Fibroblast of skin of abdomen (primary cell): Measurements from ENCODE around the gene CPT1A. TPM values are rescaled to one million over a fixed set of nuclear protein-coding genes. Genes with fewer than 3 reads are reported as not detected.
A peak's percentile ranks its signal among the peaks of the same experiment; 100 is the strongest.
"Not testable (repeated sequence)": the region's sequence is repeated elsewhere in the genome, so short reads cannot be mapped to it uniquely, and the experiment has no call there.

Experiments used
- DNase-seq: peaks from one replicate; pipeline ENCODE4 v3.0.0-alpha.2; 2013
- polyA plus RNA-seq, 2 experiments: library from polyadenylated mRNA; unstranded; fragments of 120-200 nt; gene quantifications; one replicate each; pipeline ENCODE4 v1.2.1, GENCODE V29; 2013; ENCODE audit not compliant: insufficient read length in 2 of 2

The CPT1A gene
- 15.7 TPM for polyA plus RNA-seq (2013, experiment 1 of 2; ENCODE audit: insufficient read length)
- 15.6 TPM for polyA plus RNA-seq (2013, experiment 2 of 2; ENCODE audit: insufficient read length)

GRCh38 chr11:68841718-68842426 lies at the start of gene CPT1A:
Gene CPT1A (minus strand): TSS chr11:68841916. CDS start chr11:68815474, 26,442 bp downstream.
- DNase-seq = peak; percentile 73

- DNase-seq = peak; percentile 93
Measured at GRCh38 chr11:68890490-68891231, 48.9 kb upstream of the CPT1A start.

DNA sequence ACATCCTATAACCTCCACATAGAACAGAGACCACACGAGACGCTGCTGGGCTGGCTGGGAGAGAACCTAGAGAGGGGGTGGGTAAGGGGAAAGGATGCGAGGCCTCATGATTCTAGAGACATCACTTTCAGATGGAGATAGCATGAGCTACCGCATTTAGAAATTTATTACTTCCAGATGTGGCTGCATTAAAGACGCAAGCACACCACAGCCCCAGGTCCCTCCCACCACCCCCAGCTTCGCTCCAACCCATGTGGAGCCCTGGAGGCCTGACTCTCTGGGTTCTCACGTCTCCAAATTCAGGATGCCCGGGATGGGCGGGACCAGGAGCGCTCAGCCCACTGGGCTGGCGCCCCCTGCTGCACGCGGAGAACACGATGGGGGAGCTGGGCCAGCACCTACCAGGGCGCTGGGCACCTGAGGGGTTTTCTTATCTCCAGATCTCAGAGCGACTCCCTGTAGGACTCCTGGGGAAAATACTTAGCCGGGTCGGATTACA lies 48.3 kb upstream of the CPT1A start:
- peak; percentile 99 for DNase-seq

- not testable (repeated sequence) for DNase-seq
Measured at GRCh38 chr11:68884827-68885226, 43.1 kb upstream of the CPT1A start.

DNA sequence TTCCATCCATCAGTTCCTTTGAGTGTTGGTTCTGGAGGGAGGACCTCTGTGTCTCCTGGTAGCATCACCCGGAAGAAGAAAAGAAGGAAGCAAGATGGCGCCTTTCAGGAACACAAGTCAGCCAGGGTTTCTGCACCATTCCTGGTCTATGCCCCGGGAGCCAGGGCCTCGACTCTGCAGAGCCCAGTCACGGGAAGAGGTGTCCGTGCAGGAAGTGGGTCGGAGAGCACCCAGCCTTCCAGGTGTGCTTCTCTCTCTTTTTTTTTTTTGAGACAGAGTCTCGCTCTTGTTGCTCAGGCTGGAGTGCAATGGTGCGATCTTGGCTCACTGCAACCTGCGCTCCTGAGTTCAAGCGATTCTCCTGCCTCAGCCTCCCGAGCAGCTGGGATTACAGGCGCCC lies 40.7 kb upstream of the CPT1A start:
- DNase-seq = no peak

GRCh38 chr11:68881320-68881719 lies 39.6 kb upstream of the CPT1A start:
- no peak for DNase-seq

GRCh38 chr11:68880851-68881250 lies 39.1 kb upstream of the CPT1A start:
- no peak for DNase-seq

- no peak for DNase-seq
Measured at GRCh38 chr11:68878022-68878421, 36.3 kb upstream of the CPT1A start.

DNA sequence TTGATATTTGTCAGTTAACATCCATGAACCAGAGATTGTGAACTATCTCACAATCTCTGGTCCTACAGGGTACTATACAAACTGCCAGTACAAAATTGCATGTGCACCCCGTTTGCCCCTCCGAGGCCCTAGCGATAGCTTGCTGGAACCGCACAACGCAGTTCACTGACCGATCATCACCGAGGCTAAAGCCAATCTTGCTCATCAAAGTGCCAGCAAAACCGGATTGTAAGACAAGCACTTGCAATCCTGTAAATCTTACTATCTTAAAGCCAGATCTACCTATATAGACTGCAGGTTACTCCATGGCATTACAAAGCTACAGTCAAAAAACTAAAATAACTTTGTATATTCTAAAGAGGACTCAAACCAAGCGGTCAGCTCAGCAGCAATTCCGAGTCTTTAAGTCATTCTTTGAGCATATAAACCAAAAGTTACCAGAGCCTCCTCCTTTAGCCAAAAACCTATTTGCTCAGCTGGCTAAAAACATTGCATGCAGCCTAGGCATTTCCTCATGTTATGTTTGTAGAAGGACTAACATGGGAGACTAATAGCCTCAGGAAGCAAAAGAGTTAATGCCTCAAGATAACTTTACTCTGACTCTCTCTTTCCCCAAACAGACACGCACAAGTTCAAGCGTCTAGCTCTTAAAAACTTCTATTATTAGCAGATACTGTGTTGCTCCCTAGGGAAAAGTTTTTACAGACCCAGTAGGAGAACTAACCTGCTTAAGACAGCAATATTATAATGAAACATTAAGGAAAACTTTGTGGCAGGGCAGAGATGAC lies 30.7 kb upstream of the CPT1A start:
- DNase-seq = peak; percentile 28

DNA sequence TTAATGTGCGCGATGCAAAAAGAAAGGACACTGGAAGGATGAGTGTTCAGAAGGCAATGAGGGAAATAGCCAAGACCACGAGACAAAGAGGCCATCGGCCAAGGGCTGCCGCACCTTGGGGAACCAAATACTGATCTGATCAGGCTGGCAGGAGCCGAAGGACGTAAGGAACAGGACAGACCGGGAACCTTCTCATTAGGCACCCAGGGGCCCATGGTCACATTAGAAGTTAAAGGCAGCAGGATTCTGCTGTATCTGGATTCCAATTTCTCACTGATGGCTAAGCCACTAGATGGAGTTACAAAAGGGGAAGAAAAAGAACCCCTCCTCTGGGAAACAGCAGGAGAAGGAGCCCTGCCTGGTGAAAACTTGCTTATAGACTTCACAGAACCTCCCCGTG lies 28.8 kb upstream of the CPT1A start:
- DNase-seq = no peak

DNA sequence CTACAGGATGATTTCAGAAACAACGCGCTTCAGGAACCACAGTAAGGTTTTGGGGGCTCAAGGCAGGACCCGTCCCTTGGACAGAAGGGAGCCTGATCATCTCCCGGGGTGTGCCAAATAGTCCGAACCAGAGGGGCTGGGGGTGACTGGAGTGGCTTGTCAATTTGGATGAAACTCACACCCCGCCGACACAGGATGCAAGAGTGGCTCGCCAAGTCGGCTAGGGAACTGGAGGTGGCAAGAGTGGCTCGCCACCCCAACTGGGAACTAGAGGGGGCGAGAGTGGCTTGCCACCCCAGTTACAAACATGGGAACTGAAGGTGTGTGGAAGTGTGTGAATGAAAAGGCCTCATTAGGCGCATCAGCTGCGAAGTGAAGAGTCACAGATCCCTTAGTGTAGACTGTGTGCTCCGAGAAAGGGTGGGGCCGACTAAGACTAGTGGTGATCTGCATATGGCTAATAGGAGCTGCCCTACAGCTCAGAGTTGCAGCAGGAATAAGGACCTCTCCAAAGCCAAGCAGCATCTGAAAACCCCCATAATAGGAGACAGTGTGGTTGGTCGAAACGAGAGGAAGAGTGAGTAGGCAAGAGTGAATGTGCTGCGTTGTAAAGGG lies 26.6 kb upstream of the CPT1A start:
- no peak for DNase-seq

GRCh38 chr11:68867066-68867465 lies 25.4 kb upstream of the CPT1A start:
- no peak for DNase-seq

DNA sequence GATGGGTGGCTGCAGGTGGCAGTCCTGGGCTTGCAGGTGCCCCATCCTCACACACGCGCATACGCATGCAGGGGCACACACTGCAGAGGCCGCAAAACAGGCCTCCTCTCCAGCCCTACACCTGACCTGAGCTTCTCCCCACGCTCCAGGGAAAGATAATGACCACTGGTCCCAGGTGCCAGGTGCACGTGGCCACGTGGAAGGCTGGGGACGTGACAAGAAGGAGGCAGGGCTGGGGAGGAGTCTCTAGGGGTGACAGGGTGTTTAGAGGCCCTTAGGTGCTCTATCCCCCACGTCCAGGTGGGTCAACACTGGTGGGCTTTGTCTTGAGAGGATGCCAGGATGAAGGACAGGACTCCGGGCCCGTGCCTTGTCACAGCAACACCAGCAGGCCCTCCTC lies 23.5 kb upstream of the CPT1A start:
- DNase-seq = no peak

GRCh38 chr11:68863553-68864265 lies 22.0 kb upstream of the CPT1A start:
- DNase-seq = no peak

GRCh38 chr11:68862421-68862820 lies 20.7 kb upstream of the CPT1A start:
- DNase-seq = no peak

- DNase-seq = no peak
Measured at GRCh38 chr11:68859123-68859522, 17.4 kb upstream of the CPT1A start.

DNA sequence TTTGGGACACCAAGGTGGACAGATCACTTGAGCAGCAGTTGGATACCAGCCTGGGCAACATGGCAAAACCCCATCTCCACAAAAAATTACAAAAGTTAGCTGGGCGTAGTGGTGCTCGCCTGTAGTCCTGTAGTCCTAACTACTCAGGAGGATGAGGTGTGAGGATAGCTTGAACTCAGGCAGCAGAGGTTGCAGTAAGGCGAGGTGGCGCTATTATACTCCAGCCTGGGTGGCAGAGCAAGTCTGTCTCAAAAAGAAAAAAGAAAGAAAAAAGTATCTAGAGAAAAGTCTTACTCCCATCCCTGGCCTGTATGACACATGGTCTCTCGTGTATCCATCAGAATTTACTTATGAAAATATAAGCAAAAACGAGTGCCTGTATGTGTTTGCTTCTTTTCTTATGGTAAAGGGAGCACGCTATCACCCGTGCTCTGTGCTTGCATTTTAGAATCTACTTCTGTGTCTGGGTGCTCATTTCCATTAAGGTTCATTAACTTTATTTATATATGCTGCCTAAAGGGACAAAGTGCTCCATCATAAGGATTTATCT lies 15.4 kb upstream of the CPT1A start:
- no peak for DNase-seq

- DNase-seq = not testable (repeated sequence)
Measured at GRCh38 chr11:68856425-68857030, 14.8 kb upstream of the CPT1A start.

- no peak for DNase-seq
Measured at GRCh38 chr11:68855205-68855981, 13.7 kb upstream of the CPT1A start.

GRCh38 chr11:68854273-68854958 lies 12.7 kb upstream of the CPT1A start:
- DNase-seq = no peak
